Measurements from ENCODE around the gene RPL36. TPM values are rescaled to one million over a fixed set of nuclear protein-coding genes. Genes with fewer than 3 reads are reported as not detected.

RPL36 gene
- total and polyA plus RNA-seq, 8 donors: 524 to 1,510 (median 728) TPM

- H3K4me3 ChIP-seq: no peak overlapping the region
- H3K27me3 ChIP-seq: no peaks in the 10 kb centered on the region
- intact Hi-C loops (cut with DNase I): no loop called here
- H3K27ac ChIP-seq: no peak overlapping the region
- H3K9me3 ChIP-seq: no peaks in the 10 kb centered on the region
- TF ChIP-seq CTCF (IDR thresholded peaks at IDR 0.05): no peak
- H3K4me1 ChIP-seq: no peaks in the 10 kb centered on the region
- ATAC-seq (no peak), FAIRE-seq (no peak), DNase-seq (peak in 2 of 6 donors; percentile 58 to 69)
- peaks cover 10 to 84% (median 52%) of the 10 kb centered on the region in 3 donors for H3K36me3 ChIP-seq
- WGBS, 2 donors: 92 to 93% methylated on average over 17 of the region's 17 CpGs
Observed at GRCh38 chr19:5663904-5664303, 26.2 kb upstream of the RPL36 start.

GRCh38 chr19:5664515-5664914 lies 25.6 kb upstream of the RPL36 start:
- FAIRE-seq: no peak

GRCh38 chr19:5665781-5666513 lies 24.1 kb upstream of the RPL36 start:
- ATAC-seq: peak in 3 of 4 donors; percentile 32 to 54 (median 50)

More at GRCh38 chr19:5664515-5664914, 25.6 kb upstream of the RPL36 start:
- Histone ChIP-seq H3K27me3 (no peaks in the 10 kb centered on the region), H3K9me3 (no peaks in the 10 kb centered on the region), H3K36me3 (peaks cover 12 to 88% (median 56%) of the 10 kb centered on the region in 3 donors), H3K4me1 (no peaks in the 10 kb centered on the region), H3K4me3 (no peak overlapping the region), H3K27ac (no peak overlapping the region)
- no peak for TF ChIP-seq CTCF (IDR thresholded peaks at IDR 0.05)
- 83 to 92% methylated on average over 2 of the region's 2 CpGs for WGBS, 2 donors
- peak in 1 of 6 donors; percentile 22 for DNase-seq
- peak in 2 of 4 donors; percentile 7 to 21 for ATAC-seq
- intact Hi-C loops (cut with DNase I): no loop called here

GRCh38 chr19:5666921-5667610 lies 23.0 kb upstream of the RPL36 start:
- FAIRE-seq: no peak
- Histone ChIP-seq H3K27me3 (no peaks in the 10 kb centered on the region), H3K36me3 (peaks cover 9 to 68% (median 41%) of the 10 kb centered on the region in 3 donors), H3K4me1 (no peaks in the 10 kb centered on the region), H3K27ac (no peak overlapping the region), H3K9me3 (no peaks in the 10 kb centered on the region), H3K4me3 (no peak overlapping the region)
- TF ChIP-seq CTCF (IDR thresholded peaks at IDR 0.05): no peak
- DNase-seq: peak in 2 of 6 donors; percentile 48 to 56
- intact Hi-C loops (cut with DNase I): no loop called here
- WGBS, 2 donors: 90 to 91% methylated on average over 26 of the region's 26 CpGs
- ATAC-seq: no peak

More at GRCh38 chr19:5665781-5666513, 24.1 kb upstream of the RPL36 start:
- WGBS, 2 donors: 75% methylated on average over 10 of the region's 10 CpGs
- H3K4me3 ChIP-seq: no peak overlapping the region
- intact Hi-C loops (cut with DNase I): no loop called here
- no peak for TF ChIP-seq CTCF (IDR thresholded peaks at IDR 0.05)
- H3K4me1 ChIP-seq: no peaks in the 10 kb centered on the region
- H3K27ac ChIP-seq: no peak overlapping the region
- no peaks in the 10 kb centered on the region for H3K9me3 ChIP-seq
- peaks cover 12 to 80% (median 49%) of the 10 kb centered on the region in 3 donors for H3K36me3 ChIP-seq
- DNase-seq: peak in 2 of 6 donors; percentile 6 to 9
- no peaks in the 10 kb centered on the region for H3K27me3 ChIP-seq
- FAIRE-seq: no peak

Measured in pancreas (tissue), 10 donors.